Natural killer cell treated with Interleukin-12 subunit alpha and Interleukin-12 subunit beta and Interleukin-15 and Interleukin-18, amount 100 ng/mL, for 72 hours (primary cell): ENCODE measurements around the gene FAM43B. TPM values are rescaled to one million over a fixed set of nuclear protein-coding genes. Genes with fewer than 3 reads are reported as not detected.
"Not testable (repeated sequence)": the region's sequence is repeated elsewhere in the genome, so short reads cannot be mapped to it uniquely, and the experiment has no call there.

Experiments
- ATAC-seq, 2 donors: fragments of 150-1000 bp; cut with Tn5 transposase in 1 of 2; sonication (Bioruptor Pico), chemical (Tn5 transposase) in 1 of 2; 2 replicates each; pipeline ENCODE4 v1.10.0; 2021
- DNase-seq: peaks from one replicate; pipeline ENCODE4 v3.0.0; 2022; ENCODE audit warnings: low spot score
- H3K27ac Mint-ChIP-seq, 2 donors: 1 replicate in 1 of 2; 2 replicates in 1 of 2; pipeline ENCODE4 v1.8.0; 2022; ENCODE audit warnings: mixed read lengths in 2 of 2, mild to moderate bottlenecking in 1 of 2, moderate library complexity in 1 of 2
- H3K27me3 Mint-ChIP-seq, 2 donors: 1 replicate in 1 of 2; 2 replicates in 1 of 2; pipeline ENCODE4 v1.8.0; 2022; ENCODE audit warnings: mixed read lengths in 2 of 2
- H3K36me3 Mint-ChIP-seq: one replicate; pipeline ENCODE4 v1.8.0; 2022; ENCODE audit warnings: mixed read lengths
- H3K4me1 Mint-ChIP-seq, 2 donors: 1 replicate in 1 of 2; 2 replicates in 1 of 2; pipeline ENCODE4 v1.8.0; 2022; ENCODE audit warnings: low read depth in 2 of 2, mixed read lengths in 2 of 2, mild to moderate bottlenecking in 1 of 2
- H3K4me3 Mint-ChIP-seq: one replicate; pipeline ENCODE4 v1.8.0; 2022; ENCODE audit warnings: mixed read lengths
- H3K9me3 Mint-ChIP-seq: 2 replicates; pipeline ENCODE4 v1.8.0; 2022; ENCODE audit warnings: mixed read lengths
- total RNA-seq, 2 donors: library from RNA; stranded (reverse); gene quantifications; one replicate each; pipeline ENCODE4 v1.2.3, GENCODE V29; 2022

FAM43B gene, protein sequence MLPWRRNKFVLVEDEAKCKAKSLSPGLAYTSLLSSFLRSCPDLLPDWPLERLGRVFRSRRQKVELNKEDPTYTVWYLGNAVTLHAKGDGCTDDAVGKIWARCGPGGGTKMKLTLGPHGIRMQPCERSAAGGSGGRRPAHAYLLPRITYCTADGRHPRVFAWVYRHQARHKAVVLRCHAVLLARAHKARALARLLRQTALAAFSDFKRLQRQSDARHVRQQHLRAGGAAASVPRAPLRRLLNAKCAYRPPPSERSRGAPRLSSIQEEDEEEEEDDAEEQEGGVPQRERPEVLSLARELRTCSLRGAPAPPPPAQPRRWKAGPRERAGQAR
- total RNA-seq = not detected

GRCh38 chr1:20551945-20552727 is at the start of gene FAM43B:
Gene FAM43B (plus strand): TSS chr1:20552573. CDS start chr1:20552974, 401 bp downstream.
- no peak within 1 kb of the TSS for H3K4me3 Mint-ChIP-seq
- DNase-seq = no peak
- peak in 1 of 2 donors; percentile 12 for ATAC-seq
- H3K4me1 Mint-ChIP-seq = no peaks in the 10 kb centered on the region
- H3K27me3 Mint-ChIP-seq = peaks cover 7 to 30% of the 10 kb centered on the region in 2 donors
- H3K27ac Mint-ChIP-seq = no peak within 1 kb of the TSS
- no peaks in the 10 kb centered on the region for H3K36me3 Mint-ChIP-seq
- H3K9me3 Mint-ChIP-seq = no peaks in the 10 kb centered on the region

DNA sequence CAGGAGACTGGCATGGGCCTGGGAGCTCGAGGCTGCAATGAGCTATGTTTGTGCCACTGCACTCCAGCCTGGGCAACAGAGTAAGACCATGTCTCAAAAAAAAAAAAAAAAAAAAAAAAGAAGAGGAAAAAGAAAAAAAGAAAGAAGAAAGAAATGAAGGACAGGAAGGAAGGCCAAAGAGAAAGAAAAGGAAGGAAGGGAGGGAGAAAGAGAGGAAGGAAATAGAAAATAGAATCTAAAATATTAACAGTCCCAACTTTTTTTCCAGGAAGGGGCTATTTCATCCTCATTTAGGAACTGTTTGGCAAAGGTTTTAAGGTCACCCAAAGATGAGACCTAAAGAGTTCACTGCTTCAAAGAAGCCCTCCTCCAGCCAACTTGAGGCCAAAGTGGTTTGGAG is 46.9 kb upstream of the FAM43B start:
- Mint-ChIP-seq H3K4me3 (peak overlapping the region; percentile 17), H3K27me3 (no peaks in the 10 kb centered on the region), H3K36me3 (no peaks in the 10 kb centered on the region), H3K27ac (no peak overlapping the region), H3K4me1 (peaks cover 14 to 27% of the 10 kb centered on the region in 2 donors), H3K9me3 (no peaks in the 10 kb centered on the region)
- DNase-seq = no peak
- ATAC-seq = no peak

GRCh38 chr1:20507248-20507563 is 45.2 kb upstream of the FAM43B start:
- ATAC-seq (no peak), DNase-seq (no peak)
- Mint-ChIP-seq H3K36me3 (no peaks in the 10 kb centered on the region), H3K4me3 (peak overlapping the region; percentile 91), H3K27ac (peak overlapping the region; percentile 81 to 88), H3K9me3 (no peaks in the 10 kb centered on the region), H3K27me3 (no peaks in the 10 kb centered on the region), H3K4me1 (peaks cover 14 to 27% of the 10 kb centered on the region in 2 donors)

GRCh38 chr1:20507564-20508410 is 44.6 kb upstream of the FAM43B start, which contains the start of gene MUL1:
Gene MUL1 (minus strand): TSS chr1:20508151. CDS start chr1:20508024, 127 bp downstream.
- DNase-seq = peak; percentile 95
- Mint-ChIP-seq H3K27me3 (peaks cover 0 to under 1% of the 10 kb centered on the region in 2 donors), H3K4me3 (peak within 1 kb of the TSS; percentile 91), H3K27ac (peak within 1 kb of the TSS; percentile 81 to 88), H3K9me3 (no peaks in the 10 kb centered on the region), H3K4me1 (peaks cover 14 to 27% of the 10 kb centered on the region in 2 donors), H3K36me3 (no peaks in the 10 kb centered on the region)
- peak; percentile 98 to 99 for ATAC-seq

- Mint-ChIP-seq H3K4me3 (peak overlapping the region; percentile 91), H3K4me1 (peaks cover 14 to 27% of the 10 kb centered on the region in 2 donors), H3K27me3 (peaks cover 0 to 6% of the 10 kb centered on the region in 2 donors), H3K36me3 (no peaks in the 10 kb centered on the region), H3K9me3 (no peaks in the 10 kb centered on the region), H3K27ac (peak overlapping the region; percentile 81 to 88)
- ATAC-seq (no peak), DNase-seq (no peak)
Observed at GRCh38 chr1:20508411-20508771, 44.0 kb upstream of the FAM43B start.

DNA sequence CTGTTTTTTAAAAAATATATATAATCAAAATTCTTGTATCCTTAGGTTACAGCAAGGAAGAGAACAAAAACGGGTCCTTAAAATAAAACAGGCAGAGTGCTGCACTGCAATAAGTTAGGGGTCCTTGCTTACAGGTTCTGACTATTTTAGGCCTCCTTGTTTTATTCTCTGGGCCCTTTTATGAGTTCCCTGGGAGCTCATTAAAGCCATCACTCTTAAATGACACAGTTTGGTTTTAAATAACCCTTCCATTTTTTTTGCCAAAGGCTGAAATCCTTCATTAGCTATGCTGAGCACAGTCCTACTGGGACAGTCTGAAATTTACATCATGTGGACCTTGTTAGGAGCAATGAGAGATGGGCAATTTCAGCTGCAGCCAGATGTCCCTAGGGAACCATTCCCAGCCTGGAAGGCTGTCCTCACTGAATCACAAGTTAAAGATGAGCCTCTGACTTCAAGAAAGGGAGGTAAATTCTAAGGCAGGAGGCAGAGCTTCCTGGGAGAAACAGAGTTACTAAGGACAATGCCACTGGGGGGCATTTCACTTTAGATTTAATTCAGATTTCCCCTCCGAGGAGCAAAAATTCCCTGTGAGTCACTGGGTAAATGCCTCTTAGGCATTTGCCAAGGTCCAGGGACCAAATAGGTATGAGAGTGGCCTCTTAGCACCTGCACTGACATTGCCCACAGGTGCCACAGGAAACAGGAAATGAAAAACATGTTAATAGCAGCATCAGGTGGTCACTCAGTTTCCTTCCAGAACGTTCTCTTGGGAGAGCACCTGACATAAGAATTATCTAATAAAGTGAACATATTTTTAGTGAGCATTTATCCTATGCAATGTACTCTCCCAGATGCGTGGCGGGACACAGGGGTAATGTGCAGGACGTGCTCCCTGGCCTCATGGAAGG is 40.6 kb upstream of the FAM43B start:
- Mint-ChIP-seq H3K4me3 (no peak overlapping the region), H3K36me3 (no peaks in the 10 kb centered on the region), H3K4me1 (peaks cover 4 to 12% of the 10 kb centered on the region in 2 donors), H3K27me3 (peaks cover 7 to 11% of the 10 kb centered on the region in 2 donors), H3K9me3 (no peaks in the 10 kb centered on the region), H3K27ac (no peak overlapping the region)
- ATAC-seq (no peak), DNase-seq (no peak)

DNA sequence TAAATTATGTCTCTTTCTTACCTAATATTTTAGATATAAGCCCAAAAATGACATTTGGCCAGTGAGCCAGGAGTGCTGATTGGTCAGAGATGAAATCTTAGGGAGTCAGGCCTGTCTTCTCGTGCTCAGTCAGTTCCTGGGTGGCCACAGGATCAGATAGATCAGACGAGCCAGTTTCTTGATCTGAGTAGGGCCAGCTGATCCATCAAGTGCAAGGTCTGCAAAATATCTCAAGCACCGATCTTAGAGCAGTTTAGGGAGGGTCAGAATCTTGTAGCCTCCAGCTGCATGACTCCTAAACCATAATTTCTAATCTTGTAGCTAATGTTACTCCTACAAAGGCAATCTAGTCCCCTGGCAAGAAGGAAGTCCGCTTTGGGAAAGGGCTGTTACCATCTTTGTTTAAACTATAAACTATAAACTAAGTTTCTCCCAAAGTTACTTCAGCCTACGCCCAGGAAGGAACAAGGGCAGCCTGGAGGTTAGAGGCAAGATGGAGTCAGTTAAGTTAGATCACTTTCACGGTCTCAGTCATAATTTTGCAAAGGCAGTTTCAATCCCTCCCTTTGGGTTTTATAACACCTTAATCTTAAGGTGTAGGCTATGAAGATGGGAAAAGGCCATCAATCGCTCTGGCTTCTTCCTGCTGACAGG is 32.6 kb upstream of the FAM43B start:
- H3K36me3 Mint-ChIP-seq, H3K9me3 Mint-ChIP-seq, H3K27ac Mint-ChIP-seq, ATAC-seq, DNase-seq, H3K4me1 Mint-ChIP-seq, H3K4me3 Mint-ChIP-seq: not testable (repeated sequence)
- peaks cover 5 to 18% of the 10 kb centered on the region in 2 donors for H3K27me3 Mint-ChIP-seq

DNA sequence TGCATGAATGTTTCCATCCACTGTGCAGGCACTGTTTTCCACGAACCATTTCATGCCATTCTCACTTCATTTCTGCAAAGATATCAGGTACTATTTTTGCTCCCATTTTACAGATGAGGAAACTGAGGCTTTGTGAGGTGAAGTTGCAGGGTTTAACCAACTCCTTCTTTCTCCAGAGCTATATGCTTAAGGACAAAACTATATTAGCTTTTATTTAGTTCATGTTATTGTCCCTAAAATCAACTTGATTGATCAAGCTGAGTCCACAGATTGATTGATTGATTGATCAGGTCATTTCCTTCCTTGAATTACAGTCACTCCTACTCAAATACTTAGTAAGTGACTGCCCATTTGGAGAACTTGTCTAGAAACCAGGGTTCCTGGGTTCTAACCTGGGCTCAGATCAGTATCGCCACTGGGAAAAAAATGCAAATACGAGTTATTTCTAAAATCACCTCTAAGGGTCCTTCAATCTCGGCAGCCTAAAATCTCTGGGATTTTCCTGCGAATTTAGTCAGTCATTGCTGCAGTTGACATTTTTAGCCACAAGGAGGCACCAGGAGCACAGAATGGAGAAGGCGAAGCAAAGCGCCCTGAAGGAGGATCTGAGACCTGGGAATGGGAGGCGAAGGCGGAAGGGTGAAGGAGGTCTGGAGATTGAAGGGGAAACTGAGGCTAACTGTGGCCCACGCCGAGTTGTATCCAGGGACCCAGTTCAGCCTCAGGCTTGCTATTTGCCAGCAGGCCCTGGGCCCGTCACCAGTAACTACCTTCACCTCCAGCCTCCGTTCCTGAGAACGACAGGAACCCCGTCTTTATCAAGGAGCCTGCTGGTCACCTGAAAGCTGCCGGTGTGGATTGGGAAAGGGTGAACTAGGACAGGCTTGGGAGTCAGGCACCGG is 30.2 kb upstream of the FAM43B start:
- Mint-ChIP-seq H3K4me3 (no peak overlapping the region), H3K9me3 (no peaks in the 10 kb centered on the region), H3K4me1 (no peaks in the 10 kb centered on the region), H3K27ac (no peak overlapping the region), H3K27me3 (peaks cover 8 to 24% of the 10 kb centered on the region in 2 donors), H3K36me3 (no peaks in the 10 kb centered on the region)
- peak in 1 of 2 donors; percentile 41 for ATAC-seq
- peak; percentile 73 for DNase-seq

DNA sequence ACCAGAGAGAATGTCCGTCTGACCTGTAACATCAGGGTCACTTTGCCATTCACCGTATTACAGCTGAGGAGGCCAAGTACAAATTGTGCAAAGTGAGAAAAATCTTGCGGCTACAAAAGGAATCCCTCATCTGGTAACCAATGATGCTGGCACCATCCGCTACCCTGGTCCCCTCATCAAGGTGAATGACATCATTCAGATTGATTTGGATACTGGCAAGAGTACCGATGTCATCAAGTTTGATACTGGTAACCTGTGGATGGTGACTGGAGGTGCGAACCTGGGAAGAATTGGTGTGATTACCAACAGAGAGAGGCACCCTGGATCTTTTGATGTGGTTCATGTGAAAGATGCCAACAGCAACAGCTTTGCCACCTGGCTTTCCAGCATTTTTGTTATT is 26.1 kb upstream of the FAM43B start:
- ATAC-seq (no peak), DNase-seq (no peak)
- no peak overlapping the region for H3K4me3 Mint-ChIP-seq
- no peaks in the 10 kb centered on the region for H3K4me1 Mint-ChIP-seq
- peaks cover 30 to 54% of the 10 kb centered on the region in 2 donors for H3K27me3 Mint-ChIP-seq
- no peak overlapping the region for H3K27ac Mint-ChIP-seq
- H3K36me3 Mint-ChIP-seq = no peaks in the 10 kb centered on the region
- H3K9me3 Mint-ChIP-seq = no peaks in the 10 kb centered on the region

GRCh38 chr1:20528221-20528620 is 24.2 kb upstream of the FAM43B start:
- no peaks in the 10 kb centered on the region for H3K4me1 Mint-ChIP-seq
- no peaks in the 10 kb centered on the region for H3K9me3 Mint-ChIP-seq
- no peak overlapping the region for H3K27ac Mint-ChIP-seq
- no peak overlapping the region for H3K4me3 Mint-ChIP-seq
- ATAC-seq (no peak), DNase-seq (no peak)
- H3K27me3 Mint-ChIP-seq = peaks cover 30 to 51% of the 10 kb centered on the region in 2 donors
- no peaks in the 10 kb centered on the region for H3K36me3 Mint-ChIP-seq

GRCh38 chr1:20530306-20530705 is 22.1 kb upstream of the FAM43B start:
- no peak for ATAC-seq

GRCh38 chr1:20530901-20531300 is 21.5 kb upstream of the FAM43B start:
- H3K4me3 Mint-ChIP-seq = no peak overlapping the region
- H3K27ac Mint-ChIP-seq = no peak overlapping the region
- peaks cover 39 to 69% of the 10 kb centered on the region in 2 donors for H3K27me3 Mint-ChIP-seq
- H3K36me3 Mint-ChIP-seq = no peaks in the 10 kb centered on the region
- ATAC-seq = no peak
- no peak for DNase-seq
- H3K9me3 Mint-ChIP-seq = no peaks in the 10 kb centered on the region
- no peaks in the 10 kb centered on the region for H3K4me1 Mint-ChIP-seq

More at GRCh38 chr1:20530306-20530705, 22.1 kb upstream of the FAM43B start:
- H3K4me3 Mint-ChIP-seq = no peak overlapping the region
- H3K36me3 Mint-ChIP-seq = no peaks in the 10 kb centered on the region
- no peaks in the 10 kb centered on the region for H3K9me3 Mint-ChIP-seq
- DNase-seq = no peak
- H3K27me3 Mint-ChIP-seq = peaks cover 40 to 63% of the 10 kb centered on the region in 2 donors
- no peak overlapping the region for H3K27ac Mint-ChIP-seq
- no peaks in the 10 kb centered on the region for H3K4me1 Mint-ChIP-seq
